ENCODE data around the gene SLC2A1. TPM values are rescaled to one million over a fixed set of nuclear protein-coding genes. Genes with fewer than 3 reads are reported as not detected.

The SLC2A1 gene
- total RNA-seq, 1 donor from 2014 or later = 511 TPM

DNA sequence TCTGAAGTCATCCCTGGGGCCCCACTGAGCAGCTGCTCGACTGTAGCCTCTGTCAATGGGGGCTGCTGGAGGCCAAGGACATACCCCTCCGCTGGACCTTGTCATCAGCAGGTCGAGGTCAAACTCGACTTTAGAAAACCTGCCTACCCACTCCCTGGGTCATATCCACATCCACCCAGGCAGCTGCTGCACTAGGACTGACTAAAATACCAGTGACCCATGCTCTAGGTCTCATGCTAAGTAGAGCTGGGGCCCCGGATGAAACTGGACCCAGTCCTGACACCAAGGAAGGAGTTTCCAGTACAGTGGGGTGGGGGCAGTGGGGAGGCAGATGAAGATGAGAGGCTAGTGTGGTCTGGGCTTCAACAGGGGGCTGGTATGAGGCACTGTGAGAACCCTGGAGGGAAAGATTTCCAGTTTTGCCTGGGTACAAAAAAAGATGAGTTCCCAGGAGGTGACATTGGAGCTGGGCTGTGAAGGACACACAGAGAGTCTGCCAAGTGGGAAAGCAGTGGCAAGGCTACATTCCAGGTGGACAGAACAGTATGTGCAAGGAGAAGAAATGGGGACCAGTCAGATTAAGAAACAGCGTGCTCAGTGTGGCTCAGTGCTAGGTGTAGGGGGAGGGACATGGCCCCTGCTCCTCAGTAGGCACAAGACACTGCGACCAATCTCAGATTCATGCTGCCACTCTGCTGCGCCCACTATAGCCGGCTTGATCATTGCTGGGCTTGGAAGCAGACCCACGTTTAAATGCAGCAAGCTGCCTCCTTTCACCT lies 12.4 kb downstream of the SLC2A1 start:
- H3K36me3 Mint-ChIP-seq (ENCODE audit: low read depth, unreplicated experiment) = peaks cover 56% of the 10 kb centered on the region
- peaks cover 63% of the 10 kb centered on the region for H3K4me1 Mint-ChIP-seq (ENCODE audit: unreplicated experiment)
- no peaks in the 10 kb centered on the region for H3K9me3 Mint-ChIP-seq (ENCODE audit: unreplicated experiment)
- TF ChIP-seq, protein P1, sequence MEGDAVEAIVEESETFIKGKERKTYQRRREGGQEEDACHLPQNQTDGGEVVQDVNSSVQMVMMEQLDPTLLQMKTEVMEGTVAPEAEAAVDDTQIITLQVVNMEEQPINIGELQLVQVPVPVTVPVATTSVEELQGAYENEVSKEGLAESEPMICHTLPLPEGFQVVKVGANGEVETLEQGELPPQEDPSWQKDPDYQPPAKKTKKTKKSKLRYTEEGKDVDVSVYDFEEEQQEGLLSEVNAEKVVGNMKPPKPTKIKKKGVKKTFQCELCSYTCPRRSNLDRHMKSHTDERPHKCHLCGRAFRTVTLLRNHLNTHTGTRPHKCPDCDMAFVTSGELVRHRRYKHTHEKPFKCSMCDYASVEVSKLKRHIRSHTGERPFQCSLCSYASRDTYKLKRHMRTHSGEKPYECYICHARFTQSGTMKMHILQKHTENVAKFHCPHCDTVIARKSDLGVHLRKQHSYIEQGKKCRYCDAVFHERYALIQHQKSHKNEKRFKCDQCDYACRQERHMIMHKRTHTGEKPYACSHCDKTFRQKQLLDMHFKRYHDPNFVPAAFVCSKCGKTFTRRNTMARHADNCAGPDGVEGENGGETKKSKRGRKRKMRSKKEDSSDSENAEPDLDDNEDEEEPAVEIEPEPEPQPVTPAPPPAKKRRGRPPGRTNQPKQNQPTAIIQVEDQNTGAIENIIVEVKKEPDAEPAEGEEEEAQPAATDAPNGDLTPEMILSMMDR (IDR thresholded peaks at IDR 0.05; ENCODE audit: unreplicated experiment) = no peak
- no peak overlapping the region for H3K4me3 Mint-ChIP-seq (ENCODE audit: unreplicated experiment)
- H3K27me3 Mint-ChIP-seq (ENCODE audit: unreplicated experiment) = peaks cover 9% of the 10 kb centered on the region
- no peak for DNase-seq (ENCODE audit: low spot score)
- H3K27ac Mint-ChIP-seq (ENCODE audit: unreplicated experiment) = no peak overlapping the region

DNA sequence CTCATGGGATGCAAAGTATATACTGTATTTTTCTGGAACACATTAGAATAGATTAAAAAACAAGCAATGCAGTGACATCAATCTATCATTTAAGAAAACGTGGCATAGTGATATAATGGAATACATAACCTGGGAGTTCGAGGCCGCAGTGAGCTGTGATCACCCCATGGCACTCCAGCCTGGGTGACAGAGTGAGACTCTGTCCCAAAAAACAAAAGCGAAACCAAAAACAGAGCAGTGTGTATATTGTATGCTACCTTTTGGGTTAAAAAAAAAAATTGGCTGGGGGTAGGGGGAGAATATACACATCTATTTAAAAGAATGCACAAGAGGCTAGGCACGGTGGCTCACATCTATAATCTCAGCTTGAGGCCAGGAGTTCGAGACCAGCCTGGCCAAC lies 13.5 kb downstream of the SLC2A1 start:
- no peak for DNase-seq (ENCODE audit: low spot score)
- H3K27me3 Mint-ChIP-seq (ENCODE audit: unreplicated experiment) = peaks cover 14% of the 10 kb centered on the region
- H3K9me3 Mint-ChIP-seq (ENCODE audit: unreplicated experiment) = no peaks in the 10 kb centered on the region
- H3K27ac Mint-ChIP-seq (ENCODE audit: unreplicated experiment) = no peak overlapping the region
- no peak overlapping the region for H3K4me3 Mint-ChIP-seq (ENCODE audit: unreplicated experiment)
- TF ChIP-seq, protein P1 (IDR thresholded peaks at IDR 0.05; ENCODE audit: unreplicated experiment) = no peak
- H3K36me3 Mint-ChIP-seq (ENCODE audit: low read depth, unreplicated experiment) = peaks cover 57% of the 10 kb centered on the region
- peaks cover 65% of the 10 kb centered on the region for H3K4me1 Mint-ChIP-seq (ENCODE audit: unreplicated experiment)

GRCh38 chr1:42944246-42944928 lies 14.3 kb downstream of the SLC2A1 start:
- no peak for DNase-seq (ENCODE audit: low spot score)
- H3K4me3 Mint-ChIP-seq (ENCODE audit: unreplicated experiment) = peak overlapping the region; percentile 66
- TF ChIP-seq, protein P1 (IDR thresholded peaks at IDR 0.05; ENCODE audit: unreplicated experiment) = no peak
- no peak overlapping the region for H3K27ac Mint-ChIP-seq (ENCODE audit: unreplicated experiment)
- no peaks in the 10 kb centered on the region for H3K9me3 Mint-ChIP-seq (ENCODE audit: unreplicated experiment)
- peaks cover 62% of the 10 kb centered on the region for H3K4me1 Mint-ChIP-seq (ENCODE audit: unreplicated experiment)
- H3K27me3 Mint-ChIP-seq (ENCODE audit: unreplicated experiment) = peaks cover 16% of the 10 kb centered on the region
- H3K36me3 Mint-ChIP-seq (ENCODE audit: low read depth, unreplicated experiment) = peaks cover 58% of the 10 kb centered on the region

- peak overlapping the region; percentile 66 for H3K4me3 Mint-ChIP-seq (ENCODE audit: unreplicated experiment)
- H3K4me1 Mint-ChIP-seq (ENCODE audit: unreplicated experiment) = peaks cover 63% of the 10 kb centered on the region
- peaks cover 16% of the 10 kb centered on the region for H3K27me3 Mint-ChIP-seq (ENCODE audit: unreplicated experiment)
- no peak overlapping the region for H3K27ac Mint-ChIP-seq (ENCODE audit: unreplicated experiment)
- TF ChIP-seq, protein P1 (IDR thresholded peaks at IDR 0.05; ENCODE audit: unreplicated experiment) = no peak
- H3K36me3 Mint-ChIP-seq (ENCODE audit: low read depth, unreplicated experiment) = peaks cover 64% of the 10 kb centered on the region
- no peak for DNase-seq (ENCODE audit: low spot score)
- H3K9me3 Mint-ChIP-seq (ENCODE audit: unreplicated experiment) = no peaks in the 10 kb centered on the region
Measured at GRCh38 chr1:42943728-42944127, 14.9 kb downstream of the SLC2A1 start.

- H3K9me3 Mint-ChIP-seq (ENCODE audit: unreplicated experiment) = no peaks in the 10 kb centered on the region
- peaks cover 70% of the 10 kb centered on the region for H3K36me3 Mint-ChIP-seq (ENCODE audit: low read depth, unreplicated experiment)
- H3K4me1 Mint-ChIP-seq (ENCODE audit: unreplicated experiment) = peaks cover 63% of the 10 kb centered on the region
- peak overlapping the region; percentile 69 for H3K4me3 Mint-ChIP-seq (ENCODE audit: unreplicated experiment)
- DNase-seq (ENCODE audit: low spot score) = no peak
- H3K27ac Mint-ChIP-seq (ENCODE audit: unreplicated experiment) = peak overlapping the region; percentile 48
- H3K27me3 Mint-ChIP-seq (ENCODE audit: unreplicated experiment) = peaks cover 16% of the 10 kb centered on the region
- TF ChIP-seq, protein P1 (IDR thresholded peaks at IDR 0.05; ENCODE audit: unreplicated experiment) = no peak
Measured at GRCh38 chr1:42943166-42943565, 15.5 kb downstream of the SLC2A1 start.

Measured in endothelial cell (in vitro differentiated cells).